ENCODE data around the gene PRPF40A. TPM values are rescaled to one million over a fixed set of nuclear protein-coding genes. Genes with fewer than 3 reads are reported as not detected.
A peak's percentile ranks its signal among the peaks of the same experiment; 100 is the strongest.

PRPF40A gene
- total and polyA plus RNA-seq, 2 of the 13 experiments (the other 11 are each of a cell fraction or from before 2014, with no cell fraction given): 146 to 207 TPM

- Histone ChIP-seq H3K4me2 (ENCODE audit: low read depth, low read length) (peak within 1 kb of the TSS; percentile 78), H3K27me3 (ENCODE audit: control insufficient read depth in 1 of 2, insufficient read depth in 2 of 2, low read length in 2 of 2) (no peaks in the 10 kb centered on the region; a peak in 1 of 5 replicates), H3K36me3 (replicated peaks in 1 of 2; ENCODE audit: control insufficient read depth in 1 of 2, insufficient read depth in 2 of 2, low read length in 2 of 2) (peaks cover 0 to 19% of the 10 kb centered on the region in 2 experiments; a peak in 3 of 5 replicates), H3K27ac (ENCODE audit: extremely low read length, insufficient read depth, low read length) (peak within 1 kb of the TSS; percentile 97), H3K4me3 (replicated peaks in 1 of 3; ENCODE audit: insufficient read depth in 1 of 3, low read depth in 2 of 3, low read length in 3 of 3) (peak within 1 kb of the TSS; percentile 75 to 96 (median 82)), H2AFZ (ENCODE audit: low read length) (no peak within 1 kb of the TSS), H3K4me1 (ENCODE audit: insufficient read depth, low read length) (peaks cover 61% of the 10 kb centered on the region), H4K20me1 (ENCODE audit: insufficient read depth, low read length) (peaks cover 42% of the 10 kb centered on the region), H3K79me2 (ENCODE audit: insufficient read depth, low read length) (peaks cover 83% of the 10 kb centered on the region), H3K9ac (ENCODE audit: insufficient read depth, low read depth, low read length) (peak within 1 kb of the TSS; percentile 96), H3K9me3 (ENCODE audit: low read length) (no peaks in the 10 kb centered on the region)
- intact Hi-C loops (cut with micrococcal nuclease; ENCODE audit: unreplicated experiment): loop anchor here (5.0 kb wide), 1 partner anchor 541 kb away; the partner anchor contains the start of gene STAM2
- BruUV-seq (replicated peaks): no TSS peak
- in situ Hi-C loops (cut with HindIII; ENCODE audit: extremely low pct_ligation_motif_present, low pct_unique_long_range_greater_than_20kb): loop anchor here (5.0 to 10.0 kb wide), 2 partner anchors 541 to 893 kb away; partner anchors contain the start of genes ARL5A and STAM2
- POLR2A ChIA-PET: interaction anchor here (1.6 to 2.2 kb wide), 7 partner anchors 8 to 890 kb away, joined by 5 to 20 read pairs (median 9); partner anchors contain the start of gene ARL5A
- ATAC-seq (peak; percentile 87), FAIRE-seq (no peak), DNase-seq (ENCODE audit: low spot score) (peak; percentile 91)
- CTCF ChIA-PET (ENCODE audit: low intra/inter-chr PET ratio, low total read pairs): interaction anchor here (1.4 kb wide), 1 partner anchor 22 kb away, joined by 3 read pairs; no protein-coding TSS in a partner anchor
- 0% methylated on average over 34 of the region's 87 CpGs for WGBS (ENCODE audit: low lambda C conversion rate)
- TF ChIP-seq SCMH1 (CRISPR knock-in tag; IDR thresholded peaks at IDR 0.05; ENCODE audit: borderline replicate concordance) (no peak), ZNF816 (CRISPR knock-in tag; IDR thresholded peaks at IDR 0.05; ENCODE audit: borderline replicate concordance) (peak; percentile 61; the same call in 1 of the 2 replicates), ZNF609 (CRISPR knock-in tag; IDR thresholded peaks at IDR 0.05; ENCODE audit: borderline replicate concordance) (peak; percentile 32), FIP1L1 (IDR thresholded peaks at IDR 0.05; ENCODE audit: borderline replicate concordance, insufficient read depth, low read depth, low read length) (no peak), ZNF30 (CRISPR knock-in tag; IDR thresholded peaks at IDR 0.05) (peak; percentile 50; the same call in 1 of the 2 replicates), KMT2A (CRISPR knock-in tag; IDR thresholded peaks at IDR 0.05) (no peak; the same call in 1 of the 2 replicates), ZNF772 (CRISPR knock-in tag; IDR thresholded peaks at IDR 0.05) (peak; percentile 88), ZNF337 (CRISPR knock-in tag; IDR thresholded peaks at IDR 0.05; ENCODE audit: borderline replicate concordance, low read depth) (0 out of 2 replicates have a peak, but pooled peaks have one; percentile 34), KLF9 (CRISPR knock-in tag; IDR thresholded peaks at IDR 0.05; ENCODE audit: low read depth) (no peak; the same call in 1 of the 2 replicates), ZNF775 (CRISPR knock-in tag; IDR thresholded peaks at IDR 0.05; ENCODE audit: borderline replicate concordance) (peak; percentile 61; the same call in 1 of the 2 replicates), ZNF703 (CRISPR knock-in tag; IDR thresholded peaks at IDR 0.05; ENCODE audit: borderline replicate concordance) (peak; percentile 39; the same call in 1 of the 2 replicates), ZNF891 (CRISPR knock-in tag; IDR thresholded peaks at IDR 0.05) (peak; percentile 98), ZGPAT (CRISPR knock-in tag; IDR thresholded peaks at IDR 0.05) (peak; percentile 71), MYNN (CRISPR knock-in tag; IDR thresholded peaks at IDR 0.05; ENCODE audit: low read depth) (no peak; the same call in 1 of the 2 replicates), CREB1 (IDR thresholded peaks at IDR 0.05) (peak; percentile 88), CREB1 (CRISPR knock-in tag; IDR thresholded peaks at IDR 0.05) (no peak; the same call in 1 of the 2 replicates)
Measured at GRCh38 chr2:152718076-152718908, 1.0 kb upstream of the PRPF40A start, which contains the start of gene ARL6IP6. Gene ARL6IP6, plus strand, starts transcription at chr2:152718620. Its CDS starts 5 bp downstream, at chr2:152718625.

All from HepG2 (cell line).